ENCODE measurements around the gene LGALS9.

DNA sequence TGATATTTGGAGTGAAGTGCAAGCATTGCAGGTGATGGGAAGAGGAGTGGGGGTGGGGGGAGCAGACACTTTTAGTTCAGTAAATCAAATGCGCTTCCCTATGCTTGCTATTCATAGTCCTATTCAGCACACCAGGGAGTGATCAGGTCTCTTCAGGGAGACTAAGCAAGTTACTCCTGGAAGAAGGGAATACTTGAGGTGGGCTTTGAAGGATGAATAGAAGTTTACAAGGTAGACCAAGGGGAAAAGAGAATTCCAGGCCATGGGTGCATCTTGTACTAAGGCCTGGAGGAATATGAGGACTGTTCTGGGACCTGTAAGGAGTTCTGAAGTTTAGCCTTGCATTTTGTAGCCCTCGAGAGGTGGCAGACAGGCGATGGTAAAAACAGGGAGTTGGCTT is 40.1 kb upstream of the LGALS9 start:
- no peak for TF ChIP-seq TCF12 (IDR thresholded peaks at IDR 0.05; ENCODE audit: low read depth)
- TF ChIP-seq CEBPB (IDR thresholded peaks at IDR 0.05) = no peak
- TF ChIP-seq, protein P1, sequence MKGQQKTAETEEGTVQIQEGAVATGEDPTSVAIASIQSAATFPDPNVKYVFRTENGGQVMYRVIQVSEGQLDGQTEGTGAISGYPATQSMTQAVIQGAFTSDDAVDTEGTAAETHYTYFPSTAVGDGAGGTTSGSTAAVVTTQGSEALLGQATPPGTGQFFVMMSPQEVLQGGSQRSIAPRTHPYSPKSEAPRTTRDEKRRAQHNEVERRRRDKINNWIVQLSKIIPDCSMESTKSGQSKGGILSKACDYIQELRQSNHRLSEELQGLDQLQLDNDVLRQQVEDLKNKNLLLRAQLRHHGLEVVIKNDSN (IDR thresholded peaks at IDR 0.05) = no peak
- TF ChIP-seq, protein P2, sequence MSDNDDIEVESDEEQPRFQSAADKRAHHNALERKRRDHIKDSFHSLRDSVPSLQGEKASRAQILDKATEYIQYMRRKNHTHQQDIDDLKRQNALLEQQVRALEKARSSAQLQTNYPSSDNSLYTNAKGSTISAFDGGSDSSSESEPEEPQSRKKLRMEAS (IDR thresholded peaks at IDR 0.05) = no peak
- TF ChIP-seq, protein P3, sequence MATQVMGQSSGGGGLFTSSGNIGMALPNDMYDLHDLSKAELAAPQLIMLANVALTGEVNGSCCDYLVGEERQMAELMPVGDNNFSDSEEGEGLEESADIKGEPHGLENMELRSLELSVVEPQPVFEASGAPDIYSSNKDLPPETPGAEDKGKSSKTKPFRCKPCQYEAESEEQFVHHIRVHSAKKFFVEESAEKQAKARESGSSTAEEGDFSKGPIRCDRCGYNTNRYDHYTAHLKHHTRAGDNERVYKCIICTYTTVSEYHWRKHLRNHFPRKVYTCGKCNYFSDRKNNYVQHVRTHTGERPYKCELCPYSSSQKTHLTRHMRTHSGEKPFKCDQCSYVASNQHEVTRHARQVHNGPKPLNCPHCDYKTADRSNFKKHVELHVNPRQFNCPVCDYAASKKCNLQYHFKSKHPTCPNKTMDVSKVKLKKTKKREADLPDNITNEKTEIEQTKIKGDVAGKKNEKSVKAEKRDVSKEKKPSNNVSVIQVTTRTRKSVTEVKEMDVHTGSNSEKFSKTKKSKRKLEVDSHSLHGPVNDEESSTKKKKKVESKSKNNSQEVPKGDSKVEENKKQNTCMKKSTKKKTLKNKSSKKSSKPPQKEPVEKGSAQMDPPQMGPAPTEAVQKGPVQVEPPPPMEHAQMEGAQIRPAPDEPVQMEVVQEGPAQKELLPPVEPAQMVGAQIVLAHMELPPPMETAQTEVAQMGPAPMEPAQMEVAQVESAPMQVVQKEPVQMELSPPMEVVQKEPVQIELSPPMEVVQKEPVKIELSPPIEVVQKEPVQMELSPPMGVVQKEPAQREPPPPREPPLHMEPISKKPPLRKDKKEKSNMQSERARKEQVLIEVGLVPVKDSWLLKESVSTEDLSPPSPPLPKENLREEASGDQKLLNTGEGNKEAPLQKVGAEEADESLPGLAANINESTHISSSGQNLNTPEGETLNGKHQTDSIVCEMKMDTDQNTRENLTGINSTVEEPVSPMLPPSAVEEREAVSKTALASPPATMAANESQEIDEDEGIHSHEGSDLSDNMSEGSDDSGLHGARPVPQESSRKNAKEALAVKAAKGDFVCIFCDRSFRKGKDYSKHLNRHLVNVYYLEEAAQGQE (IDR thresholded peaks at IDR 0.05; ENCODE audit: low read depth) = no peak
- TF ChIP-seq TAF1 (IDR thresholded peaks at IDR 0.05; ENCODE audit: low read depth) = no peak
- TF ChIP-seq FOXM1 (IDR thresholded peaks at IDR 0.05; ENCODE audit: borderline replicate concordance, low read depth) = no peak
- TF ChIP-seq EP300 (IDR thresholded peaks at IDR 0.05; ENCODE audit: borderline replicate concordance) = no peak
- no peak for TF ChIP-seq YY1 (IDR thresholded peaks at IDR 0.05; ENCODE audit: low read depth)
- TF ChIP-seq EGR1 (IDR thresholded peaks at IDR 0.05) = no peak
- TF ChIP-seq TEAD4 (IDR thresholded peaks at IDR 0.05) = no peak
- TF ChIP-seq ZBTB7A (IDR thresholded peaks at IDR 0.05; ENCODE audit: low read depth) = no peak
- no peak for TF ChIP-seq CREB1 (IDR thresholded peaks at IDR 0.05; ENCODE audit: low read depth)
- TF ChIP-seq NFIC (IDR thresholded peaks at IDR 0.05) = no peak

All from Ishikawa (cell line).